NCI-H146 (cell line): ENCODE data around the gene PHKB.
"Not testable (repeated sequence)": the region's sequence is repeated elsewhere in the genome, so short reads cannot be mapped to it uniquely, and the experiment has no call there.

ENCODE experiments used
- DNase-seq: peaks from one replicate; lab custom pipeline; 2025; lab: John Stamatoyannopoulos, UW

PHKB gene

DNA sequence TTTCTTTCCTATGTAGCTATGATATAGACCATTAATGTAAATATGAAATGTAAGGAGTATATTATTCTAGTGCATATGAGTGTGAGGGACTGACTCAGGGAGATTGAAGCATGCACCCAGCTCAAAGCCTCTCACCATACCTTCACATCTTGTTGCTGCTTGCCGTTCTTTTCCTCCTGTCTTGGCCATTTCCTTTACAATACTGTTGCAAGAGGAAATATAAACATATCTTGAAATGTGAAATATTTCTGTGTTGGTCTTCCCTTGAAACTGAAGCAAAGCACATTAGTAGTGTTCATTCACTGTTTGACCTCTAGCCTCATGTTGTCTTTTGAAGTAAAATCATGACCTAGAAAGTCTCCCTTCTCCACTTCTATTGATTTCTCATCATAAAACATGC, 46.6 kb downstream of the PHKB start:
- DNase-seq: no peak

GRCh38 chr16:47511882-47512281, 50.8 kb downstream of the PHKB start:
- DNase-seq: no peak

GRCh38 chr16:47519037-47519436, 57.9 kb downstream of the PHKB start:
- no peak for DNase-seq

GRCh38 chr16:47519546-47519945, 58.4 kb downstream of the PHKB start:
- DNase-seq: no peak

GRCh38 chr16:47519996-47520679, 59.0 kb downstream of the PHKB start:
- no peak for DNase-seq

- no peak for DNase-seq
Measured at GRCh38 chr16:47523342-47524006, 62.3 kb downstream of the PHKB start.

DNA sequence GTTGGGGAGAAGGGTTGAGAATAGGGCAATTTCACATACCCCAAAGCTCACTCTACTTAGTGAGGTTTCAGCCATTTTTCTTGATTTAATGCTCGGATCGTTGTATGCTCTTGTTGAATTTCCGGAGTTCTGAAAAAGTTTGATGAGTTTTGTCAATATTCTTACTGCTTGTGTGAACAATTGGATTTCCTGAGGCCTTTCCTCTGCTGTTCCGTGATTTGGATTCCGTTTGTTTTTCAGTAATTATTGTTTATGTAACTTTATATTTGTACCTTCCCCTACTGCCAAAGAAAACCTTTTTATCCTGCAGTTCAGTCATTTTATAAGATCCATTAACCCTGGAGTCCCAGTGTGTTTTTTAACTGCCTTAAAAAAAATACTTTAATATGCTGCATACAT, 62.9 kb downstream of the PHKB start:
- DNase-seq: no peak

- DNase-seq: no peak
Measured at GRCh38 chr16:47528431-47528830, 67.3 kb downstream of the PHKB start.

DNA sequence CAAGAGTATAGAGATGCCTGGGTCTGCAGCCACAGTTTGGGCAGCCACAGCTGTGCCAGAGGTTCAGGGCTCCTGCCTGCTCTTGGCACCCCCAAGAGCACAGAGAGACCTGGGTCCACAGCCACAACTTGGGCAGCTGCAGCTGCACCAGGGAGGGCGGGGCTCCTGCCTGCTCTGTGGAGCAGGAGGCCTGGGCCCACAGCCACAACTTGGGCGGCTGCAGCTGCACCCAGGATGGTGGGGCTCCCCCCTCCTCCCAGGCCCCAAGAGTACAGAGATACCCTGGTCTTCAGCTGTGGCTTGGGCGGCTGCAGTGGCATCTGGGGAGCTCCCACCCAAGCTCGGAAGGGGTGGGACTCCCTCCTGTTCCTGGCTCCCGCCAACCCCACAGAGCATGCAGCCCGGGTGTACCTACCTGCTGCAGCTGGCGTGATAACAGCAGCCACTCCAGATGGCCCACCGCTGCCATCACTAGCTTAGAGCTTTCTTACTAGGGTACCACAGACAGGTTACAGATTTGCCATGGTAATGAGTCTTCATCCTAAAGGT, 72.7 kb downstream of the PHKB start:
- no peak for DNase-seq

DNA sequence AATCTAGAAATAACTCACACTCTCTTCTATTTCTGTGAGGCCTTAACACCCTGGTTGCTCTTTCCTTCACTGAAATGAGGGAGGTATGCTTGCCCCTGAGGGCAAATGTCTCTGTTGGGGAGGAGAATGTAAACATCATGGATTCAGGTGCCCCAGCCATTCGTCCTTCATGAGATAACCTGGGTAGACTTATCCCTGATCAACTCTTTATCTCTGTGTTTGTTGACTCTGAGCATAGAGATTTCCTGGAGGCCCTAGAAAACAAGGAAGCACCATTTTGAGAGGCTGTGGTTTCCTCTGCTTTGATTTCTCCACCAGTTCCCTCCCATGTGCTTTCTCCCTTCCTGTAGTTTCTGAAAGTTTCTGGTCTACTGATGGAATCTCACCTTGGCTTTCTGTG, 77.3 kb downstream of the PHKB start:
- no peak for DNase-seq

GRCh38 chr16:47539707-47540670, 78.9 kb downstream of the PHKB start:
- not testable (repeated sequence) for DNase-seq

GRCh38 chr16:47541135-47541534, 80.0 kb downstream of the PHKB start:
- not testable (repeated sequence) for DNase-seq

GRCh38 chr16:47544255-47544654, 83.1 kb downstream of the PHKB start:
- DNase-seq: not testable (repeated sequence)

GRCh38 chr16:47551185-47551584, 90.1 kb downstream of the PHKB start:
- DNase-seq: not testable (repeated sequence)

- DNase-seq: not testable (repeated sequence)
Measured at GRCh38 chr16:47551767-47552166, 90.6 kb downstream of the PHKB start.

GRCh38 chr16:47553853-47554564, 92.9 kb downstream of the PHKB start:
- DNase-seq: no peak

GRCh38 chr16:47554587-47554986, 93.5 kb downstream of the PHKB start:
- not testable (repeated sequence) for DNase-seq

DNA sequence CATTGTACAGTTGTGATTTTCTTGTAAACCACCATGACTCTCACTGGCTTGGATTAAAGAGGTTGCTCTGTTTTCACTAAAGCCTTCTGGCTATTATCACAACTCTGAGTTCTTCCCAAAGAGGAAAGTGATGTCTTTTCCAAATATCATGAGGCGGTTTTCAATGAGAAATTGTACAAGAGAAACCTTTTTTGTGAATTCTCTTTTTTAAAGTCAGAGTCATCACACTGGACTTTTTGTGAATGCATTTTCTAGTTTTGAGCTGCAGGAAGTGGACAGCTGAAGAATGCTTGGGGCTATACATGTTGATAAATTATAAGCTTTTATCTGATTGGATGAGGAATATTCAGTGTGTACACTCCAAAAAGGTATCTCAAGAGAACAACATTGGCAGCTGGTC, 100.2 kb downstream of the PHKB start:
- DNase-seq: no peak

DNA sequence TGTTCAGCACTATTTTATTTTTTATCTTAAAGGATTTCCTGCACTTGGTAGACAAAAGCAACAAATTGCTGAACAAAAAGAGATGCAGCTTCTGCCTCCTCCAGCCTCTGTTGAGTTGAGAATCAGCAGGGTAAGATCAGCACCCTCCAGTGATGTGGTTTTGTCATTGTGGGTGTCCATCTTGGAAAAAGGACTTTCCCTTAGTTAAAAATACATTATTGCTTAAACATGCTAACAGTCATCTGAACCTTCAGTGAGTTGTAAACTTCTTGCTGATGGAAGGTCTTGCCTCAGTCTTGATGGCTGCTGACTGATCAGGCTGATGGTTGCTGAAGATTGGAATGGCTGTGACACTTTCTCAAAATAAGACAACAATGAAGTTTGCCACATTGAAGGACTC, 101.2 kb downstream of the PHKB start:
- DNase-seq: no peak

- DNase-seq: no peak
Measured at GRCh38 chr16:47565454-47565853, 104.3 kb downstream of the PHKB start.

DNA sequence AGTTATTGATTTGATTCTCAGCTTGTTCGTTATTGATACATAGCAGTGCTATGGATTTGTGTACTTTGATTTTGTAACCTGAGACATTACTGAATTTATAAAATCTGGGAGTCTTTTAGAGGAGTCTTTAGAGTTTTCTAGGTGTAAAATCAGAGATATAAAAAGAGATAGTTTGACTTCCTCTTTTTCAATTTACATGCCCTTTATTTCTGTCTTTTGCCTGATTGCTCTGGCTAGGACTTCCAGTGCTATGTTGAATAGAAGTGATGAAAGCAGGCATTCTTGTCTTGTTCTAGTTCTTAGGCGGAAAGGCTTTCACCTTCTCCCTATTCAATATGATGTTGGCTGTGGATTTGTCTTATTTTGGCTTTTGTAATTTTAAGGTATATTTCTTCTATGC, 106.2 kb downstream of the PHKB start:
- DNase-seq: no peak

- DNase-seq: no peak
Measured at GRCh38 chr16:47568351-47568750, 107.2 kb downstream of the PHKB start.
